HG03520 (cell line): ENCODE results near the gene TMEM52B.

ENCODE experiments used
- ATAC-seq: cut with Tn5 transposase; IDR thresholded peaks from one replicate; pipeline ENCODE4 v1.9.1; 2021; ENCODE audit warnings: mild to moderate bottlenecking, moderate library complexity; ENCODE audit not compliant: unreplicated experiment

The TMEM52B gene

DNA sequence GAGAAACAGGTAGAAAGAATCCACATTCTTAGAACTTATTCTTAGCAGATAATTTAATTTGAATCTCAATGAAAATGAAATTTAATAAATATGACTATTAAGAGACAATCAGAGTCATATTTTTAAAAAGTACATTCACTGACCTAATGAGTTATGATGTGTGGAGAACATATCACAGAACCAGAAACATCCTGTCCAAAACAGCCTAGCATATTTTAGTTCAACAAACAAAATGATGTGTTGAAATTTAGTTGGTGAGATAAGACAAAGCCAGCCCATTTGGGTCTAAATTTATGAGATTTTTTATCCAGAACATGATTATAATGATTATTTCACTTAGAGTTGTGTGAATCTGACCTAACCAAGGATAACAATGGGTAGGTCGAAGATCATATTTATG, 59.7 kb downstream of the TMEM52B start:
- no peak for ATAC-seq

DNA sequence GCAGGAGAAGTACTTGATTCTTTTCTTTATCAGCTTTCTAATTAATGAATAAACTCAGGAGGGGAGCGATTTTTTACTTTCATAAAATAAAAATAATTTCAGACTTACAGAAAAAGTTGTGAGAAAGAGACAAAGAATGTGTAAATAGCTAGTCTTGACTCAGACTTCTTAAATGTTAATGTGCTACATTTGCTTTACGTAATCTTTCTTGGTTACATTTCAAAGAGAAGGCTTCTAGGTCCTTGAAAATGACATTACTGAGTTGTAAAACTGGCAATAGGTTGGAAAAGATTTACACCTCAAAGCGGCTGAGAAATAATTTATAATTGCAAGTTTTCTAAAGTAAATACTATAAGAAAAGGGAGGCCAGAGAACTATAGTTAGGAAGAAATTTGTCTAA, 62.5 kb downstream of the TMEM52B start:
- ATAC-seq: no peak
